Measurements from ENCODE around the gene NRXN3.

Gene NRXN3

DNA sequence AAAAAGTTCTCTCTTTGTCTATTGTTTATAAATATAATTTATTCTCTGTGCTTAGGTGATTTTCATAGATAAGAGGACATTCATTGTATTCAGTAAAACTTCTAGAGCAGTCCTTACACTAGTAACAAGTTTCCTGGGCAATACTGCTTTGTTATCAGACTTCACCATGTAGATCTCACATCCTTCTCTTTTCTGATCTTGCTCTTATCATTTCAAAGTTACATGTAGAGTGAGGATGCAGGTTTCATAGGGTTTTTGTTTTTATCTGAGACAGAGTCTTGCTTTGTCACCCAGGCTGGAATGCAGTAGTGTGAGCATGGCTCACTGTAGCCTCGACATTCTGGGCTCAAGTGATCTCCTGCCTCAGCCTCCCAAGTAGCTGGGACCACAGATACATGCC is 1251.6 kb downstream of the NRXN3 start:
- in situ Hi-C loops (cut with MboI; ENCODE audit: low sequenced_read_pairs) = no loop called here

GRCh38 chr14:79424462-79424861 is 1254.3 kb downstream of the NRXN3 start:
- in situ Hi-C loops (cut with MboI; ENCODE audit: low sequenced_read_pairs) = no loop called here

- in situ Hi-C loops (cut with MboI; ENCODE audit: low sequenced_read_pairs) = no loop called here
Measured at GRCh38 chr14:79426103-79426755, 1256.1 kb downstream of the NRXN3 start.

- in situ Hi-C loops (cut with MboI; ENCODE audit: low sequenced_read_pairs) = no loop called here
Measured at GRCh38 chr14:79432640-79433039, 1262.5 kb downstream of the NRXN3 start.

GRCh38 chr14:79436335-79436734 is 1266.2 kb downstream of the NRXN3 start:
- in situ Hi-C loops (cut with MboI; ENCODE audit: low sequenced_read_pairs) = no loop called here

DNA sequence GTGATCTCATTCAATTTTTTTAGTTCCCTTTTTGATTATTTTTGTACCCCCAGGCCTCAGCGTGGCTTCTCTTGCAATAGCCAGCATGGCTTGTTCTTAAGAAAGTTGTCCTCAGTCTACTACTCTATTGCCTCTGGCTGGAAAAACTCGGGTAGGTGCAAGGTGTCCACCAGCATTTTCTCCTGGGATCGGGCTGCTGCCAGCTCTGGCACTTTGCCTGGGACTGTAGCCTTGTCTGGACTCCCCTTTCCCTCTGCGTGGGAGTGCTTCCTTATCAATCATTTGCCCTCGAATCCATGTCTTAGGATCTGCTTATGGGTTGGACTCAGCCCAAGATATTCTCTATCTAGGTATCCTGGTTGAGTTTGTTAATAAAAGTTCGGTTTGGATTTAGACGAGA is 1267.8 kb downstream of the NRXN3 start:
- in situ Hi-C loops (cut with MboI; ENCODE audit: low sequenced_read_pairs) = no loop called here

DNA sequence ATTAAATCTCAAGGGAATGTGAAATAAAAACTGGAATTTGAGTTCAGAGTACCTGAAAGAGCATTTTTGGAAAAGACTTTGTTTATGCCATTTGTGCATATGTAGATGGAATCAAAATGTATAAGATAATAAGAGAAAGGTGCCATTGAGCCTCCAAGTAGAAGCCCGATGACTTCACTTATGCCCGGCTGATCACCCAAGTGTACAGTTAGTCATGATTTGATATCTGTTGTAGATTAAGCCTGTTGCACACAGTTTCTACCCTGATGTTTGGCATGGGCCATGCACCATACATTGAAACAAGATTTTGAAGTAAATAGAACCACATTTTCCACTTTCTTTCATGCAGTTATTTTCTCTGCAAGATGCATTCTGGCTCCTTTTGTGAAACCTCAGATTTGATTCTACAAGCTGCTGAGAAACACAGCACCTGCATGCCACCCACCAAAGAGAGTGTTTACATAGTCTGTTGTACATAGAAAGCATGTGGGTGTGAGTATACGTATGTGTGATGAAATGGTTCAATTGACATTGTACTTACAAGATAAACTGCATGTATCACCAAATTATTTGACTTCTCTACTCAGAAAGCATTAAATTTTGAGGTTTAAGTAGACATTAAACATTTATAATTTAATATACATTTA is 1268.6 kb downstream of the NRXN3 start:
- in situ Hi-C loops (cut with MboI; ENCODE audit: low sequenced_read_pairs) = no loop called here

GRCh38 chr14:79442786-79443185 is 1272.6 kb downstream of the NRXN3 start:
- in situ Hi-C loops (cut with MboI; ENCODE audit: low sequenced_read_pairs) = no loop called here

DNA sequence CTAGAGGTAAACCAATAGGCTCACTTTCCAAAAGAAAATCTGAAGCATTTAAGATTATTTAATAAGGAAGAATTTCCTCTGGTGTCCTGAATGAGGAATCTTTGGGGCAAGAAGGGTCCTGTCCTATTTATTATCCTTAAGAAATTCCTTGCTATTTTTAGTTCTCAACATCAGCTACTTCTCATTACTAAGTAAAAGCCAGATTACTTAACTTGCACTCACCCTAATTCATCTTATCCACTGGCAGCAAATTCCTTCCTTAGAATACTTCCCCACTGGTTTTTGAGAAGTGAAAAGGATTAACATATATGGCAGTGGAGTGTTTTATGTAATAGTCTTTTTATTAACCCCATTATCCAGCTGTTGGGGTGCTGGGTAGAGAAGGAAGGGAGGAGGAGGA is 1273.4 kb downstream of the NRXN3 start:
- in situ Hi-C loops (cut with MboI; ENCODE audit: low sequenced_read_pairs) = no loop called here

- in situ Hi-C loops (cut with MboI; ENCODE audit: low sequenced_read_pairs) = no loop called here
Measured at GRCh38 chr14:79448960-79449359, 1278.8 kb downstream of the NRXN3 start.

GRCh38 chr14:79451601-79452000 is 1281.4 kb downstream of the NRXN3 start:
- in situ Hi-C loops (cut with MboI; ENCODE audit: low sequenced_read_pairs) = no loop called here

- in situ Hi-C loops (cut with MboI; ENCODE audit: low sequenced_read_pairs) = no loop called here
Measured at GRCh38 chr14:79453276-79453675, 1283.1 kb downstream of the NRXN3 start.

DNA sequence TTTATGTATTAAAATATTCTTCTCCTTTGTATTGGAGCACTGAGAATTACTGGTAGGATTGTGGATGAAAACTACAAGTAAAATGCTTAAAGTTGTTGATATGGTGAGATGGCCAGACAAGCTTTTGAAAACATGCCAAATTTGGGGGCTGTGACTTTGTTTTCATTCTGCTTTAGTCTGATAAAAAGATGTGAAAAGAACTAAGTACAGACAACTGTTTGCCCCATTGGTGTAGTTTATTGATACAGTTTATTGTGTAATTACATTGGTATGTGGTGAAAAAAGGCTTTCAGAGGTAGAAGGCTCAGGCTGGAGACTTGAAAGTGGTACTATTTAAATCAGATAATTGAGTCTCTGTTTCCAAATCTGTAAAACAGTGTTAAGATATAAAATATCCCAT is 1294.3 kb downstream of the NRXN3 start:
- in situ Hi-C loops (cut with MboI; ENCODE audit: low sequenced_read_pairs) = no loop called here

- in situ Hi-C loops (cut with MboI; ENCODE audit: low sequenced_read_pairs) = no loop called here
Measured at GRCh38 chr14:79465651-79466050, 1295.5 kb downstream of the NRXN3 start.

DNA sequence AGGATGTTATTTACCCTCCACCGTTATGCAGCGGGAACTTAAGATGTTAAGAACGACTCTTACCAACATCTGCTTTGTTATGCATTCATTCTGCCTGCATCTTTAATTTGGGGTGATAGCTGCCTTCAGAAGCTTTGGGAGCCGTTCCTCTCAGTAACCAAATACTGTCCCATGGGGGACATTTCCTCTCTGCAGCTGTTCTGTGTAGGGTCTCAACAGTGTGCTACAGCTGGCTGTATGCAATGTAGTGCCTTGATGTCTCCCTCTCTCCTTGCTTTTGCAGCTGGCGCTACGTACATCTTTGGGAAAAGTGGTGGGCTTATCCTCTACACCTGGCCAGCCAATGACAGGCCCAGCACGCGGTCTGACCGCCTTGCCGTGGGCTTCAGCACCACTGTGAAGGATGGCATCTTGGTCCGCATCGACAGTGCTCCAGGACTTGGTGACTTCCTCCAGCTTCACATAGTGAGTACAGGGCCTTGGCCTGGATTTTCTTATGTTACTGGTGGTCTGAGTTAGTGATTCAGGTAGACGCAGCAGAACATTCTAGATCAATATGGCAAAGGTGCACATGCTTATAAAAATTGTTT is 1296.9 kb downstream of the NRXN3 start:
- in situ Hi-C loops (cut with MboI; ENCODE audit: low sequenced_read_pairs) = no loop called here

DNA sequence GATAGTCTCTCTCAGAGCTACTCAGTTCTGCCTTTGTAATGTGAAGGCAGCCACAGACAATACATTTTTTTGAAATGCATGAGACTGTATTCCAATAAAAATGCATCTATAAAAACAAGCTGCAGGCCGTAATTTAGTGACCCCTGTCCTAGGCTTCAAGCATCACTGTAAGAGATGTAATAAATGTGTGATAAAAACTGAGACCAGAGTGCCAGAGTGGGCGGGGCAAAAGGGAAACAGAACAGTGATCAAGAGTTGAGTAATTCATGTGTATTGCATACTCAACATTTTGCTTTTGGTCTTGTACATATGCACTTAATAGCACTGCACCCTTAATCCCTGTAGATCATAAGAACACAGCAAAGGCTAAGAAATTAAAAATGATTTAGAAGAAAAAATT is 1297.7 kb downstream of the NRXN3 start:
- in situ Hi-C loops (cut with MboI; ENCODE audit: low sequenced_read_pairs) = no loop called here

DNA sequence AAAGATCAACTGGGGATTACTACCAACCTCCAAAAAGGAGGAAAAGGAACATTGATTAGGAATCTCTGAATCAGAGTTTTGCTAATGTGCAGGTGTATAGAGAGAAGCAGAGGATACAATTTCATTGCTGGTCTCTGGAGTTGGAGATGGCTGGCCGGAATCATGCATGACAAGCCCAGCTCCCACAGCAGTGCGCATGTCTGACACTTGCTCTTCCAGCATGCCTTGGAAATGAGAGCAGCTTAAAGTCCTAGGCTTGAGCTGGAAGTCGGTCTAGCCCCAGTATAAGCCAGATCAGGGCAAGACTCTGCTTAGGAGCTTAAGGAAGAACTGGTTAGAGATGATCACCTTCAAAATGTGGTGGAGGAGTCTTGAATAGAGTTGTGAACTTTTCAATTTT is 1298.3 kb downstream of the NRXN3 start:
- in situ Hi-C loops (cut with MboI; ENCODE audit: low sequenced_read_pairs) = no loop called here

DNA sequence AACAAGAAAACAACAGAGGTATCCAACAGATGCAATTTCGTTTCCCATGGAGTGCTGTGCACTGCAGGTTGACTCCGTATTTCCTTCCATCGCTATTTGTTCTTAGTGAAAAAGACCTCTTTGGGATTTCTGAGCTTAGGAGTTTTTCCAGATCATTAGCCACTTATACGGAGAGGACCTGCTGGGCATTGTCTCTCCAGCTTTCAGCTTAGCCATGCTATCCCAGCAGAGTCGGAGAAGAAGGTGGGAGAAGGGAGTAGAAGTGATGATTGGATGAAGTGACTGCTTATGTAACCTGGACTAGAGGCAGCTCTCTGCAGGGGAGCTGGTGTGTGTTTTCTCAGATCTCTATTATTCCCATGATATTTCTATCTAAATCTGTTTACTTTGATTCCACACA is 1303.5 kb downstream of the NRXN3 start:
- in situ Hi-C loops (cut with MboI; ENCODE audit: low sequenced_read_pairs) = no loop called here

GRCh38 chr14:79475887-79476532 is 1305.8 kb downstream of the NRXN3 start:
- in situ Hi-C loops (cut with MboI; ENCODE audit: low sequenced_read_pairs) = no loop called here

DNA sequence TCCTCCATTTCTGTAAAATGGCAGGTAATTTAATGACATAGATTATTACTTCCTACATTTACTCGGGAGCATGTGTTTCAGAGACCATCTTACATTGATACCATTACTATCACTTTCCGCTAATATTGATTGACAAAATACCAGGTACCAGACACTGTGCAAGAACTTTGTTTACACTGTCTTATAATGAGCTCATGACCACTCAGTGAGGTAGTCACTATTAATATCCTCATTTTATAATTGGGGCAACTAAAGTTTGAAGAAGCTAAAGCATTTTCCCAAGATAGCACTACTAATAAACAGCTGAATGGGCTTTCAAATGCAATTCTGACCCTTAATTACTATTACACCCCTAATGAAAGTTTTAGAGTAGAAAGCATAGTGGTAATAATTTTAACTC is 1306.4 kb downstream of the NRXN3 start:
- in situ Hi-C loops (cut with MboI; ENCODE audit: low sequenced_read_pairs) = no loop called here

GRCh38 chr14:79480212-79480611 is 1310.0 kb downstream of the NRXN3 start:
- in situ Hi-C loops (cut with MboI; ENCODE audit: low sequenced_read_pairs) = no loop called here

DNA sequence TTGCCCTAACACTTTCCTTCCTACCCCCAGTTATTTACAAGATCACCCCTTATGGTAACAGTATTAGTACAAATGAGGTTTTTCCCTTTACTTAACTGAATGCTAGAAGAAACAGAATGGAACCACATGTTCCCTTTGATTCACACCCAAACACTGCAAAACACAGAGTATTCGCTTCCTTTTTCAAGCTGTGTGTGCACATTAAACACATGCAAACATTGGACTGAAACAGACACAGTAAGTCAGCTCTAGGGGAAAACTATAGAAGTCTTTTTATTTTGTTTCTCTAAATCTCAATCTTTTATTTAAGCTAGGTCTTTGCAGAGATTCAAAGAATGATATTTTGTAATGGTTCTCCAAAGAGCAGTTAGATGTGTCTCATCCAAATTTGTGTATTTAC is 1312.7 kb downstream of the NRXN3 start:
- in situ Hi-C loops (cut with MboI; ENCODE audit: low sequenced_read_pairs) = no loop called here

Measured in HL-60/S4 (cell line).